Measurements from ENCODE around the gene TTLL5.
A peak's percentile ranks its signal among the peaks of the same experiment; 100 is the strongest.

GRCh38 chr14:75636100-75636692 lies 24.9 kb upstream of the TTLL5 start:
- TF ChIP-seq, protein P1, sequence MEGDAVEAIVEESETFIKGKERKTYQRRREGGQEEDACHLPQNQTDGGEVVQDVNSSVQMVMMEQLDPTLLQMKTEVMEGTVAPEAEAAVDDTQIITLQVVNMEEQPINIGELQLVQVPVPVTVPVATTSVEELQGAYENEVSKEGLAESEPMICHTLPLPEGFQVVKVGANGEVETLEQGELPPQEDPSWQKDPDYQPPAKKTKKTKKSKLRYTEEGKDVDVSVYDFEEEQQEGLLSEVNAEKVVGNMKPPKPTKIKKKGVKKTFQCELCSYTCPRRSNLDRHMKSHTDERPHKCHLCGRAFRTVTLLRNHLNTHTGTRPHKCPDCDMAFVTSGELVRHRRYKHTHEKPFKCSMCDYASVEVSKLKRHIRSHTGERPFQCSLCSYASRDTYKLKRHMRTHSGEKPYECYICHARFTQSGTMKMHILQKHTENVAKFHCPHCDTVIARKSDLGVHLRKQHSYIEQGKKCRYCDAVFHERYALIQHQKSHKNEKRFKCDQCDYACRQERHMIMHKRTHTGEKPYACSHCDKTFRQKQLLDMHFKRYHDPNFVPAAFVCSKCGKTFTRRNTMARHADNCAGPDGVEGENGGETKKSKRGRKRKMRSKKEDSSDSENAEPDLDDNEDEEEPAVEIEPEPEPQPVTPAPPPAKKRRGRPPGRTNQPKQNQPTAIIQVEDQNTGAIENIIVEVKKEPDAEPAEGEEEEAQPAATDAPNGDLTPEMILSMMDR (IDR thresholded peaks at IDR 0.05), result no peak
- TF ChIP-seq EZH2phosphoT487 (IDR thresholded peaks at IDR 0.05; ENCODE audit: borderline replicate concordance, low read depth), result no peak
- TF ChIP-seq, protein P2, sequence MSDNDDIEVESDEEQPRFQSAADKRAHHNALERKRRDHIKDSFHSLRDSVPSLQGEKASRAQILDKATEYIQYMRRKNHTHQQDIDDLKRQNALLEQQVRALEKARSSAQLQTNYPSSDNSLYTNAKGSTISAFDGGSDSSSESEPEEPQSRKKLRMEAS (IDR thresholded peaks at IDR 0.05; ENCODE audit: low read depth), result no peak
- no peak for TF ChIP-seq POLR2AphosphoS5 (IDR thresholded peaks at IDR 0.05; ENCODE audit: low read depth, low read length)
- TF ChIP-seq, protein P3, sequence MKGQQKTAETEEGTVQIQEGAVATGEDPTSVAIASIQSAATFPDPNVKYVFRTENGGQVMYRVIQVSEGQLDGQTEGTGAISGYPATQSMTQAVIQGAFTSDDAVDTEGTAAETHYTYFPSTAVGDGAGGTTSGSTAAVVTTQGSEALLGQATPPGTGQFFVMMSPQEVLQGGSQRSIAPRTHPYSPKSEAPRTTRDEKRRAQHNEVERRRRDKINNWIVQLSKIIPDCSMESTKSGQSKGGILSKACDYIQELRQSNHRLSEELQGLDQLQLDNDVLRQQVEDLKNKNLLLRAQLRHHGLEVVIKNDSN (IDR thresholded peaks at IDR 0.05; ENCODE audit: borderline replicate concordance, low read depth), result no peak
- TF ChIP-seq SMC3 (IDR thresholded peaks at IDR 0.05; ENCODE audit: low read depth, low read length), result no peak
- peak; percentile 50 for TF ChIP-seq CHD2 (IDR thresholded peaks at IDR 0.05; ENCODE audit: low read length, partially characterized antibody)
- no peak for TF ChIP-seq IRF3 (IDR thresholded peaks at IDR 0.05; ENCODE audit: low read depth, low read length)
- peak; percentile 50; the same call in 1 of the 2 replicates for TF ChIP-seq RCOR1 (IDR thresholded peaks at IDR 0.05; ENCODE audit: low read length)
- no peak for TF ChIP-seq RAD21 (IDR thresholded peaks at IDR 0.05; ENCODE audit: low read length)
- no peak for TF ChIP-seq SIN3A (IDR thresholded peaks at IDR 0.05; ENCODE audit: borderline replicate concordance, low read depth, low read length)
- peak in 1 of 2 experiments; percentile 79; a peak in 2 of 4 replicates for TF ChIP-seq EP300 (IDR thresholded peaks at IDR 0.05; ENCODE audit: borderline replicate concordance in 1 of 2, low read depth in 1 of 2, low read length in 1 of 2)
- no peak for TF ChIP-seq TCF12 (IDR thresholded peaks at IDR 0.05)
- TF ChIP-seq, protein P4, sequence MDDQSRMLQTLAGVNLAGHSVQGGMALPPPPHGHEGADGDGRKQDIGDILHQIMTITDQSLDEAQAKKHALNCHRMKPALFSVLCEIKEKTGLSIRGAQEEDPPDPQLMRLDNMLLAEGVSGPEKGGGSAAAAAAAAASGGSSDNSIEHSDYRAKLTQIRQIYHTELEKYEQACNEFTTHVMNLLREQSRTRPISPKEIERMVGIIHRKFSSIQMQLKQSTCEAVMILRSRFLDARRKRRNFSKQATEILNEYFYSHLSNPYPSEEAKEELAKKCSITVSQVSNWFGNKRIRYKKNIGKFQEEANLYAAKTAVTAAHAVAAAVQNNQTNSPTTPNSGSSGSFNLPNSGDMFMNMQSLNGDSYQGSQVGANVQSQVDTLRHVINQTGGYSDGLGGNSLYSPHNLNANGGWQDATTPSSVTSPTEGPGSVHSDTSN (IDR thresholded peaks at IDR 0.05), result no peak

Data from SK-N-SH (cell line).